HG03354 (cell line): ENCODE data around the gene KRTAP9-7.
"Not testable (repeated sequence)": the region's sequence is repeated elsewhere in the genome, so short reads cannot be mapped to it uniquely, and the experiment has no call there.

Experiments
- ATAC-seq: cut with Tn5 transposase; IDR thresholded peaks from one replicate; pipeline ENCODE4 v1.9.1; 2021; ENCODE audit warnings: mild to moderate bottlenecking; ENCODE audit not compliant: unreplicated experiment, poor library complexity, severe bottlenecking

The KRTAP9-7 gene

GRCh38 chr17:41267711-41268110 is 7.8 kb upstream of the KRTAP9-7 start:
- no peak for ATAC-seq

GRCh38 chr17:41271323-41271722 is 4.2 kb upstream of the KRTAP9-7 start:
- not testable (repeated sequence) for ATAC-seq

- no peak for ATAC-seq
These were observed 3.6 kb upstream of the KRTAP9-7 start for GRCh38 chr17:41271858-41272257.

- ATAC-seq, result no peak
These were observed 2.9 kb downstream of the KRTAP9-7 start for GRCh38 chr17:41278176-41278955.

GRCh38 chr17:41284043-41284442 is 8.5 kb downstream of the KRTAP9-7 start:
- no peak for ATAC-seq

GRCh38 chr17:41284546-41284945 is 9.0 kb downstream of the KRTAP9-7 start:
- ATAC-seq, result no peak

GRCh38 chr17:41287050-41287449 is 11.6 kb downstream of the KRTAP9-7 start:
- no peak for ATAC-seq

- ATAC-seq, result no peak
These were observed 18.5 kb downstream of the KRTAP9-7 start for GRCh38 chr17:41294016-41294415.

GRCh38 chr17:41296846-41297245 is 21.3 kb downstream of the KRTAP9-7 start:
- no peak for ATAC-seq

GRCh38 chr17:41298458-41299135 is 23.1 kb downstream of the KRTAP9-7 start:
- no peak for ATAC-seq

- ATAC-seq, result no peak
These were observed 25.8 kb downstream of the KRTAP9-7 start for GRCh38 chr17:41301204-41301790.

- ATAC-seq, result no peak
These were observed 26.7 kb downstream of the KRTAP9-7 start, which contains the start of gene KRTAP29-1 for GRCh38 chr17:41301916-41302901. Gene KRTAP29-1 (minus strand): TSS chr17:41302851. CDS start chr17:41302851, 0 bp downstream.

GRCh38 chr17:41302981-41303380 is 27.5 kb downstream of the KRTAP9-7 start:
- no peak for ATAC-seq

- ATAC-seq, result no peak
These were observed 28.6 kb downstream of the KRTAP9-7 start for GRCh38 chr17:41304091-41304490.

- no peak for ATAC-seq
These were observed 32.1 kb downstream of the KRTAP9-7 start for GRCh38 chr17:41307647-41308046.

- no peak for ATAC-seq
These were observed 32.9 kb downstream of the KRTAP9-7 start for GRCh38 chr17:41308251-41308917.

GRCh38 chr17:41308918-41309359 is 33.4 kb downstream of the KRTAP9-7 start, which contains the start of gene KRTAP16-1:
Gene KRTAP16-1 (minus strand): TSS chr17:41309309. CDS start chr17:41309253, 56 bp downstream.
- no peak for ATAC-seq

- ATAC-seq, result no peak
These were observed 35.6 kb downstream of the KRTAP9-7 start for GRCh38 chr17:41311111-41311510.
